Endothelial cell of umbilical vein (primary cell): ENCODE results near the gene SLIRP. TPM values are rescaled to one million over a fixed set of nuclear protein-coding genes. Genes with fewer than 3 reads are reported as not detected.

Experiments used
- BruUV-seq: library from RNA; stranded (reverse); fragments of 400-500 nt; replicated peaks from 2 replicates; lab custom pipeline; 2021; lab: Mats Ljungman, UMichigan
- CTCF ChIA-PET: fragments of 300-600, 350-600 bp; sonication (Branson Sonifier 250); formaldehyde crosslinking; loops from one replicate; lab custom pipeline; 2021; ENCODE audit warnings: antibody characterized with exemption, inconsistent platforms; lab: Charles Lee
- POLR2A ChIA-PET: fragments of 300-600, 350-600 bp; sonication (Branson Sonifier 250); formaldehyde crosslinking; loops from one replicate; lab custom pipeline; 2021; ENCODE audit warnings: antibody characterized with exemption, inconsistent platforms; lab: Charles Lee
- DNase-seq: peaks from one replicate; pipeline ENCODE4 v3.0.0-alpha.2; 2011; ENCODE audit warnings: low read depth, low spot score
- FAIRE-seq: peaks from 2 replicates; lab custom pipeline; 2011; peaks lifted over from hg19 to GRCh38; lab: Jason Lieb, UNC
- H2AFZ ChIP-seq: 2 replicates; pipeline ENCODE4 v1.6.0; 2012; ENCODE audit warnings: low read depth, low read length, control low read depth, inconsistent platforms
- H3K27ac ChIP-seq: 2 replicates; pipeline ENCODE4 v1.5.1; 2011; ENCODE audit warnings: low read depth, mild to moderate bottlenecking, control low read depth, low read length, moderate library complexity; ENCODE audit not compliant: insufficient read depth
- H3K27me3 ChIP-seq, 2 experiments: 2 replicates each; pipeline versions ENCODE4 v1.6.0 to v1.6.1; 2011; ENCODE audit warnings: low read length in 2 of 2, mixed read lengths in 1 of 2; ENCODE audit not compliant: control insufficient read depth in 2 of 2, insufficient read depth in 2 of 2
- H3K36me3 ChIP-seq, 2 experiments: 2 replicates in 1 of 2; 3 replicates in 1 of 2; pipeline ENCODE4 v1.5.1; 2011; ENCODE audit warnings: low read length in 2 of 2, mild to moderate bottlenecking in 1 of 2, moderate library complexity in 1 of 2; ENCODE audit not compliant: control insufficient read depth in 2 of 2, insufficient read depth in 2 of 2; ENCODE audit errors: extremely low read depth in 1 of 2
- H3K4me1 ChIP-seq: 3 replicates; pipeline ENCODE4 v1.5.1; 2011; ENCODE audit warnings: mild to moderate bottlenecking, low read length; ENCODE audit not compliant: control insufficient read depth, insufficient read depth; ENCODE audit errors: extremely low read depth
- H3K4me2 ChIP-seq: 2 replicates; pipeline ENCODE4 v1.6.1; 2011; ENCODE audit warnings: low read length, control low read depth, mixed read lengths; ENCODE audit not compliant: insufficient read depth
- H3K4me3 ChIP-seq, 3 experiments: fragments of 200-600 bp in 1 of 3; sonication (generic), shearing (Covaris generic) in 1 of 3; replicated peaks in 1 of 3; 2 replicates each; pipeline ENCODE4 v1.5.1; 2011 to 2016; ENCODE audit warnings: control low read depth in 3 of 3, low read length in 3 of 3, mild to moderate bottlenecking in 2 of 3, inconsistent platforms in 1 of 3, low read depth in 1 of 3, moderate library complexity in 1 of 3; ENCODE audit not compliant: insufficient read depth in 1 of 3
- H3K79me2 ChIP-seq: 2 replicates; pipeline ENCODE4 v1.6.0; 2012; ENCODE audit warnings: low read length, inconsistent platforms; ENCODE audit not compliant: control insufficient read depth, insufficient read depth
- H3K9ac ChIP-seq: replicated peaks from 2 replicates; pipeline ENCODE3; 2011; ENCODE audit warnings: low read length, control low read depth; ENCODE audit not compliant: insufficient read depth; ENCODE audit errors: extremely low read depth
- H3K9me1 ChIP-seq: replicated peaks from 3 replicates; pipeline ENCODE4 v1.6.0; 2011; ENCODE audit warnings: mild to moderate bottlenecking, low read length; ENCODE audit not compliant: control insufficient read depth, insufficient read depth; ENCODE audit errors: extremely low read depth
- H3K9me3 ChIP-seq: replicated peaks from 2 replicates; pipeline ENCODE4 v1.5.1; 2012; ENCODE audit warnings: low read length, inconsistent platforms; ENCODE audit not compliant: control insufficient read depth, insufficient read depth
- H4K20me1 ChIP-seq: replicated peaks from 2 replicates; pipeline ENCODE3; 2011; ENCODE audit warnings: mild to moderate bottlenecking, low read length; ENCODE audit not compliant: control insufficient read depth, insufficient read depth; ENCODE audit errors: extremely low read depth
- CTCF ChIP-seq, 2 donors: IDR thresholded peaks; 1 replicate in 1 of 2; 2 replicates in 1 of 2; pipeline ENCODE4 v1.5.1; 2011; ENCODE audit warnings: low read length in 2 of 2, mild to moderate bottlenecking in 2 of 2, moderate library complexity in 2 of 2, control low read depth in 1 of 2, inconsistent platforms in 1 of 2, low read depth in 1 of 2; ENCODE audit not compliant: insufficient read depth in 1 of 2; ENCODE audit errors: extremely low read depth in 1 of 2
- EZH2 ChIP-seq: IDR thresholded peaks from 2 replicates; pipeline ENCODE4 v1.6.1; 2012; ENCODE audit warnings: borderline replicate concordance, low read depth, mild to moderate bottlenecking, moderate library complexity, low read length, inconsistent platforms; ENCODE audit not compliant: severe bottlenecking
- FOS ChIP-seq: IDR thresholded peaks from 2 replicates; pipeline ENCODE4 v1.6.1; 2011; ENCODE audit warnings: mild to moderate bottlenecking, low read length, moderate library complexity, borderline replicate concordance; ENCODE audit not compliant: insufficient read depth
- GATA2 ChIP-seq: IDR thresholded peaks from 2 replicates; pipeline ENCODE4 v1.7.0; 2011; ENCODE audit warnings: low read depth, mild to moderate bottlenecking, moderate library complexity, mixed read lengths, low read length; ENCODE audit not compliant: insufficient read length, insufficient read depth
- JUN ChIP-seq: IDR thresholded peaks from 2 replicates; pipeline ENCODE4 v1.6.1; 2011; ENCODE audit warnings: borderline replicate concordance, low read depth; ENCODE audit not compliant: insufficient read length, insufficient read depth
- MAX ChIP-seq: IDR thresholded peaks from 2 replicates; pipeline ENCODE4 v1.6.1; 2011; ENCODE audit not compliant: insufficient read depth, insufficient read length
- MYC ChIP-seq: IDR thresholded peaks from one replicate; pipeline ENCODE4 v1.6.1; 2011; ENCODE audit warnings: mild to moderate bottlenecking, low read depth, low read length
- POLR2A ChIP-seq: IDR thresholded peaks from 2 replicates; pipeline ENCODE4 v1.6.1; 2012; ENCODE audit warnings: low read depth, mild to moderate bottlenecking, control low read depth, low read length
- POLR2AphosphoS5 ChIP-seq: IDR thresholded peaks from 2 replicates; pipeline ENCODE4 v1.6.1; 2012; ENCODE audit warnings: low read depth, mild to moderate bottlenecking, control low read depth, low read length, moderate library complexity; ENCODE audit not compliant: insufficient read depth
- dilution Hi-C: fragments of 300-500 bp; cut with MboI; formaldehyde crosslinking; loops from one replicate; pipeline ENCODE4 v1.15.0; 2019; ENCODE audit warnings: low sequenced_read_pairs; ENCODE audit not compliant: extremely low pct_ligation_motif_present
- intact Hi-C: fragments of 100-400 bp; cut with micrococcal nuclease; formaldehyde crosslinking; loops from one replicate; pipeline ENCODE4 v1.10.0; 2022
- polyA plus RNA-seq, 4 experiments: library from polyadenylated mRNA; depleted of rRNA in 3 of 4; stranded (reverse) in 3 of 4; unstranded in 1 of 4; fragments of >200 nt; gene quantifications; 2 replicates each; pipeline versions ENCODE4 v1.2.1 to v1.2.3, GENCODE V29; 2011 to 2012; ENCODE audit warnings: missing spikeins in 1 of 4
- total RNA-seq: library from RNA; stranded (reverse); gene quantifications from 2 replicates; pipeline ENCODE4 v1.2.3, GENCODE V29; 2021

The SLIRP gene
- total and polyA plus RNA-seq, 2 donors (not counting 3 experiments of a cell fraction or from before 2014, with no cell fraction given), result 144 to 160 TPM

DNA sequence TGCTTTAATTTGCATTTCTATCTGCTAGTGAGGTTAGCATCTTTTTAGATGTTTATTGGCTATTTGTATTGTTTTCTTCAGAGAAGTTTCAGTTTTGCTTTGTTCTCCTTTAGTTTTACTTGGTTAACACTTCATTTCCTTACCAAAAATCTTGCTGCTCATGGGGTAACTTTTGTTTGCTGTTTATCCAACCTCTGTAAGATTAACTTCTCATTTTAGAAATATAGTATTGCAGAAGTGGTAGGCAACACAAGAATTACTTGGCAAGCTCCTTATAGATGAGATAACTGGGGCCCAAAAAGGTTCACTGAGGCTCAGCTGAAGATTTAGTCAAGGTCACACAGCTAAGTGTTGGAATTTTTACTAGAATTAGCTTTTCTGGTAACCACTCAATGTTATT is 40.6 kb upstream of the SLIRP start:
- ChIA-PET CTCF (no interaction called here), POLR2A (no interaction called here)
- H3K4me1 ChIP-seq, result peaks cover 5% of the 10 kb centered on the region
- intact Hi-C loops, result no loop called here
- FAIRE-seq (no peak), DNase-seq (no peak)
- H3K9me1 ChIP-seq, result no peaks in the 10 kb centered on the region
- no peaks in the 10 kb centered on the region for H3K79me2 ChIP-seq
- TF ChIP-seq JUN (no peak), MAX (no peak), POLR2AphosphoS5 (no peak), GATA2 (no peak), CTCF (IDR thresholded peaks at IDR 0.05; ENCODE audit: extremely low read depth in 1 of 2, insufficient read depth in 1 of 2, low read depth in 1 of 2, low read length in 2 of 2) (no peak), POLR2A (no peak), FOS (no peak), EZH2 (no peak), MYC (no peak)
- no peaks in the 10 kb centered on the region for H4K20me1 ChIP-seq
- dilution Hi-C loops, result no loop called here
- peaks cover 0 to 1% of the 10 kb centered on the region in 2 experiments for H3K36me3 ChIP-seq
- H2AFZ ChIP-seq, result no peak overlapping the region
- H3K9ac ChIP-seq, result no peak overlapping the region
- H3K27ac ChIP-seq, result no peak overlapping the region
- no peak overlapping the region for H3K4me2 ChIP-seq
- no TSS peak for BruUV-seq
- no peaks in the 10 kb centered on the region for H3K9me3 ChIP-seq
- H3K4me3 ChIP-seq, result no peak overlapping the region
- no peaks in the 10 kb centered on the region for H3K27me3 ChIP-seq
